Aorta (tissue), 5 donors: ENCODE results near the gene CDH24. TPM values are rescaled to one million over a fixed set of nuclear protein-coding genes. Genes with fewer than 3 reads are reported as not detected.

Experiments used
- ATAC-seq: fragments of 200-7000 bp; cut with Tn5 transposase; one replicate; pipeline ENCODE4 v1.9.1; 2022; ENCODE audit warnings: moderate library complexity; ENCODE audit not compliant: low FRiP score
- DNase-seq, 2 donors: peaks; one replicate each; pipeline ENCODE4 v3.0.0-alpha.2; 2020
- H3K27ac ChIP-seq, 2 donors: one replicate each; pipeline ENCODE4 v1.5.1; 2013; ENCODE audit warnings: low read length in 2 of 2, mild to moderate bottlenecking in 2 of 2, moderate library complexity in 2 of 2, control low read depth in 1 of 2, inconsistent platforms in 1 of 2, low read depth in 1 of 2
- H3K27me3 ChIP-seq, 2 donors: one replicate each; pipeline ENCODE4 v1.6.1; 2013; ENCODE audit warnings: control low read depth in 1 of 2, low read length in 1 of 2, mild to moderate bottlenecking in 1 of 2, moderate library complexity in 1 of 2; ENCODE audit not compliant: insufficient read depth in 2 of 2, control insufficient read depth in 1 of 2
- H3K36me3 ChIP-seq, 2 donors: one replicate each; pipeline ENCODE4 v1.6.1; 2013; ENCODE audit warnings: control low read depth in 1 of 2, low read length in 1 of 2, mild to moderate bottlenecking in 1 of 2; ENCODE audit not compliant: insufficient read depth in 2 of 2, control insufficient read depth in 1 of 2
- H3K4me1 ChIP-seq, 2 donors: one replicate each; pipeline ENCODE4 v1.6.1; 2013; ENCODE audit warnings: low read length in 2 of 2, control low read depth in 1 of 2, mild to moderate bottlenecking in 1 of 2, moderate library complexity in 1 of 2; ENCODE audit not compliant: insufficient read depth in 2 of 2, control insufficient read depth in 1 of 2
- H3K4me3 ChIP-seq, 2 donors: one replicate each; pipeline ENCODE4 v1.5.1; 2013; ENCODE audit warnings: low read length in 2 of 2, control low read depth in 1 of 2, mild to moderate bottlenecking in 1 of 2
- H3K9me3 ChIP-seq: one replicate; pipeline ENCODE4 v1.6.1; 2013; ENCODE audit warnings: mild to moderate bottlenecking, low read length; ENCODE audit not compliant: control insufficient read depth
- WGBS, 2 donors: extraction: QIAGEN DNeasy Blood & Tissue Kit; methylation state at CpG; one replicate each; pipeline ENCODE4 v1.1.7; 2013; 5-methylcytosine and 5-hydroxymethylcytosine counted together
- intact Hi-C, 2 donors: fragments of 100-400 bp; cut with DNase I; formaldehyde crosslinking; loops; one replicate each; pipeline versions ENCODE4 v1.14.2 to v1.15.0; 2022
- polyA plus RNA-seq, 2 donors: library from polyadenylated mRNA; stranded (reverse); fragments of 200-250 nt; gene quantifications; one replicate each; pipeline ENCODE4 v1.2.3, GENCODE V29; 2013
- total RNA-seq, 2 donors: library from RNA; stranded (reverse); fragmentation: NEBNext Ultra II Directional; extraction: Animal tissue kit (Norgen Biotek cat#: 25700); gene quantifications; one replicate each; pipeline ENCODE4 v1.2.1, GENCODE V29; 2021
- donor health status: healthy with polysubstance abuse.
- donor health status: Bipolar disorder and iron deficiency.
- donor health status: DM: no; HTN: no; CAD: no.
- donor health status: DM: no; HTN: no; CAD: no.
- donor health status: DM: yes; HTN: yes; CAD: no.

CDH24 gene
- total and polyA plus RNA-seq, 4 donors = 3.4 to 11.4 (median 4.1) TPM; not detected in 1

- Histone ChIP-seq H3K9me3 (no peaks in the 10 kb centered on the region), H3K27me3 (no peaks in the 10 kb centered on the region), H3K36me3 (peaks cover 3 to 10% of the 10 kb centered on the region in 2 donors), H3K27ac (no peak overlapping the region), H3K4me3 (no peak overlapping the region), H3K4me1 (peaks cover 0 to 3% of the 10 kb centered on the region in 2 donors)
- WGBS, 2 donors = 85 to 88% methylated on average over 29 to 32 of the region's 32 CpGs
- intact Hi-C loops = loop anchor here (1.0 to 10.0 kb wide), 3 partner anchors 72 to 504 kb away; no protein-coding TSS in a partner anchor
- peak in 1 of 2 donors; percentile 76 for DNase-seq
- no peak for ATAC-seq
These were observed 1.6 kb upstream of the CDH24 start for GRCh38 chr14:23058654-23059504.

- H3K4me3 ChIP-seq = peak overlapping the region; percentile 28 to 49
- peaks cover 3 to 8% of the 10 kb centered on the region in 2 donors for H3K36me3 ChIP-seq
- peak; percentile 91 to 96 for DNase-seq
- peaks cover 0 to 3% of the 10 kb centered on the region in 2 donors for H3K4me1 ChIP-seq
- H3K9me3 ChIP-seq = no peaks in the 10 kb centered on the region
- H3K27me3 ChIP-seq = no peaks in the 10 kb centered on the region
- ATAC-seq = peak; percentile 87
- intact Hi-C loops = loop anchor here (1.0 to 10.0 kb wide), 3 partner anchors 71 to 503 kb away; no protein-coding TSS in a partner anchor
- H3K27ac ChIP-seq = peak overlapping the region in 1 of 2 donors; percentile 0
- 0 to 1% methylated on average over 51 of the region's 51 CpGs for WGBS, 2 donors
These were observed 685 bp upstream of the CDH24 start for GRCh38 chr14:23057757-23058653.

- Histone ChIP-seq H3K27me3 (no peaks in the 10 kb centered on the region), H3K27ac (no peak overlapping the region), H3K36me3 (peaks cover 0 to 1% of the 10 kb centered on the region in 2 donors), H3K4me3 (no peak overlapping the region), H3K9me3 (no peaks in the 10 kb centered on the region), H3K4me1 (no peaks in the 10 kb centered on the region)
- ATAC-seq (peak; percentile 61), DNase-seq (peak; percentile 74 to 88)
- intact Hi-C loops = loop anchor here in 1 of 2 donors (10.0 kb wide), 1 partner anchor 502 kb away; no protein-coding TSS in a partner anchor
- 24 to 29% methylated on average over 16 to 17 of the region's 17 CpGs for WGBS, 2 donors
These were observed 970 bp downstream of the CDH24 start for GRCh38 chr14:23056145-23056955.

GRCh38 chr14:23055621-23056144 lies 1.6 kb downstream of the CDH24 start:
- Histone ChIP-seq H3K9me3 (no peaks in the 10 kb centered on the region), H3K4me1 (no peaks in the 10 kb centered on the region), H3K36me3 (peaks cover 0 to 1% of the 10 kb centered on the region in 2 donors), H3K4me3 (no peak overlapping the region), H3K27ac (no peak overlapping the region), H3K27me3 (no peaks in the 10 kb centered on the region)
- DNase-seq = peak in 1 of 2 donors; percentile 76
- no peak for ATAC-seq
- intact Hi-C loops = loop anchor here in 1 of 2 donors (10.0 kb wide), 1 partner anchor 501 kb away; no protein-coding TSS in a partner anchor
- WGBS, 2 donors = 46 to 55% methylated on average over 6 of the region's 6 CpGs

- no peaks in the 10 kb centered on the region for H3K9me3 ChIP-seq
- no peak for ATAC-seq
- H3K36me3 ChIP-seq = no peaks in the 10 kb centered on the region
- no peaks in the 10 kb centered on the region for H3K27me3 ChIP-seq
- no peak overlapping the region for H3K27ac ChIP-seq
- intact Hi-C loops = loop anchor here in 1 of 2 donors (10.0 kb wide), 1 partner anchor 500 kb away; no protein-coding TSS in a partner anchor
- no peak overlapping the region for H3K4me3 ChIP-seq
- H3K4me1 ChIP-seq = no peaks in the 10 kb centered on the region
- DNase-seq = peak in 1 of 2 donors; percentile 65
- 97 to 98% methylated on average over 12 of the region's 12 CpGs for WGBS, 2 donors
These were observed 2.2 kb downstream of the CDH24 start for GRCh38 chr14:23055147-23055550.

GRCh38 chr14:23054000-23054811 lies 3.1 kb downstream of the CDH24 start:
- no peak overlapping the region for H3K27ac ChIP-seq
- ATAC-seq (no peak), DNase-seq (peak in 1 of 2 donors; percentile 75)
- H3K36me3 ChIP-seq = no peaks in the 10 kb centered on the region
- no peaks in the 10 kb centered on the region for H3K27me3 ChIP-seq
- no peaks in the 10 kb centered on the region for H3K4me1 ChIP-seq
- H3K9me3 ChIP-seq = no peaks in the 10 kb centered on the region
- WGBS, 2 donors = 80 to 81% methylated on average over 17 of the region's 17 CpGs
- H3K4me3 ChIP-seq = no peak overlapping the region
- intact Hi-C loops = loop anchor here in 1 of 2 donors (10.0 kb wide), 1 partner anchor 499 kb away; no protein-coding TSS in a partner anchor

GRCh38 chr14:23053426-23053825 lies 3.9 kb downstream of the CDH24 start:
- no peaks in the 10 kb centered on the region for H3K27me3 ChIP-seq
- no peak for DNase-seq
- intact Hi-C loops = loop anchor here in 1 of 2 donors (10.0 kb wide), 1 partner anchor 499 kb away; no protein-coding TSS in a partner anchor
- H3K4me3 ChIP-seq = no peak overlapping the region
- no peak overlapping the region for H3K27ac ChIP-seq
- no peak for ATAC-seq
- no peaks in the 10 kb centered on the region for H3K9me3 ChIP-seq
- H3K36me3 ChIP-seq = no peaks in the 10 kb centered on the region
- WGBS, 2 donors = 95 to 96% methylated on average over 10 of the region's 10 CpGs
- no peaks in the 10 kb centered on the region for H3K4me1 ChIP-seq
